HT1080 (cell line): ENCODE measurements around the gene CER1. TPM values are rescaled to one million over a fixed set of nuclear protein-coding genes. Genes with fewer than 3 reads are reported as not detected.
A peak's percentile ranks its signal among the peaks of the same experiment; 100 is the strongest.

Source experiments
- DNase-seq: peaks from one replicate; pipeline ENCODE4 v3.0.0-alpha.2; 2015; ENCODE audit warnings: low read depth
- polyA plus RNA-seq, 2 experiments: library from polyadenylated mRNA; depleted of rRNA; stranded (reverse); fragments of >200 nt; gene quantifications; 2 replicates each; pipeline ENCODE4 v1.2.3, GENCODE V29; 2015
- total RNA-seq: library from RNA; depleted of rRNA; stranded (reverse); fragments of >200 nt; shearing (Covaris generic); gene quantifications from 2 replicates; pipeline ENCODE4 v1.2.3, GENCODE V29; 2014; rRNA removed

Gene CER1
- total RNA-seq: not detected in 2 replicates
- polyA plus RNA-seq (2015; cell fraction: cytosol; rRNA removed): not detected in 2 replicates
- not detected in 2 replicates for polyA plus RNA-seq (2015; cell fraction: nucleus; rRNA removed)

- no peak for DNase-seq
These were observed at the start of gene CER1 for GRCh38 chr9:14722391-14723035. Gene CER1, minus strand, starts transcription at chr9:14722733. Its CDS starts 61 bp downstream, at chr9:14722672.

- no peak for DNase-seq
These were observed 48.1 kb upstream of the CER1 start for GRCh38 chr9:14770592-14770991.

GRCh38 chr9:14769230-14769571 is 46.7 kb upstream of the CER1 start:
- peak; percentile 55 for DNase-seq

GRCh38 chr9:14768405-14769229 is 46.1 kb upstream of the CER1 start:
- peak; percentile 66 for DNase-seq

- DNase-seq: peak; percentile 39
These were observed 43.8 kb upstream of the CER1 start for GRCh38 chr9:14766299-14766698.

- no peak for DNase-seq
These were observed 39.1 kb upstream of the CER1 start for GRCh38 chr9:14761584-14761983.

- no peak for DNase-seq
These were observed 37.5 kb upstream of the CER1 start for GRCh38 chr9:14760060-14760459.

GRCh38 chr9:14756291-14756690 is 33.8 kb upstream of the CER1 start:
- no peak for DNase-seq

- DNase-seq: no peak
These were observed 30.3 kb upstream of the CER1 start for GRCh38 chr9:14752871-14753270.

GRCh38 chr9:14752271-14752670 is 29.7 kb upstream of the CER1 start:
- DNase-seq: no peak

GRCh38 chr9:14750821-14751220 is 28.3 kb upstream of the CER1 start:
- DNase-seq: no peak

- no peak for DNase-seq
These were observed 27.2 kb upstream of the CER1 start for GRCh38 chr9:14749741-14750211.

- DNase-seq: no peak
These were observed 25.8 kb upstream of the CER1 start for GRCh38 chr9:14748373-14748772.

- DNase-seq: no peak
These were observed 24.6 kb upstream of the CER1 start for GRCh38 chr9:14747111-14747510.

GRCh38 chr9:14746626-14747025 is 24.1 kb upstream of the CER1 start:
- no peak for DNase-seq

GRCh38 chr9:14744768-14745167 is 22.2 kb upstream of the CER1 start:
- no peak for DNase-seq

GRCh38 chr9:14741369-14741768 is 18.8 kb upstream of the CER1 start:
- DNase-seq: no peak

GRCh38 chr9:14733133-14733532 is 10.6 kb upstream of the CER1 start:
- no peak for DNase-seq

GRCh38 chr9:14731294-14731981 is 8.9 kb upstream of the CER1 start:
- no peak for DNase-seq

- DNase-seq: no peak
These were observed 7.9 kb upstream of the CER1 start for GRCh38 chr9:14730461-14730898.

- DNase-seq: no peak
These were observed 768 bp upstream of the CER1 start for GRCh38 chr9:14723301-14723700.
